Measurements from ENCODE around the gene ATM.

- TF ChIP-seq ZNF274 (IDR thresholded peaks at IDR 0.05; ENCODE audit: insufficient read depth, insufficient read length) (no peak), BRCA1 (IDR thresholded peaks at IDR 0.05; ENCODE audit: low read depth, low read length) (no peak), ZNF207 (IDR thresholded peaks at IDR 0.05; ENCODE audit: borderline replicate concordance) (no peak), POLR2A (IDR thresholded peaks at IDR 0.05; ENCODE audit: low read depth, low read length) (no peak), NRF1 (conservative IDR thresholded peaks at IDR 0.05; ENCODE audit: low read depth, low read length) (no peak), SIX5 (IDR thresholded peaks at IDR 0.05; ENCODE audit: low read depth, low read length, severe bottlenecking) (no peak), CTCF (IDR thresholded peaks at IDR 0.05 in 2 of 3, conservative IDR thresholded peaks at IDR 0.05 in 1 of 3; ENCODE audit: control insufficient read depth in 2 of 3, extremely low read depth in 1 of 3, insufficient read depth in 1 of 3, low read depth in 3 of 3, low read length in 3 of 3) (no peak), CREM (IDR thresholded peaks at IDR 0.05; ENCODE audit: low read depth) (no peak), EP300 (IDR thresholded peaks at IDR 0.05; ENCODE audit: borderline replicate concordance in 1 of 2, control insufficient read depth in 1 of 2, low read depth in 2 of 2, low read length in 2 of 2) (no peak)
Measured at GRCh38 chr11:108242422-108242821, 19.6 kb downstream of the ATM start.

All from GM12878 (cell line).